GM10266 (cell line): ENCODE results near the gene TMEM240.

Source experiments
- DNase-seq: peaks from one replicate; pipeline ENCODE4 v3.0.0; 2012; ENCODE audit errors: extremely low spot score
- TF ChIP-seq, protein P1 (sequence below): IDR thresholded peaks from 2 replicates; pipeline ENCODE4 v1.5.1; 2012; ENCODE audit warnings: mild to moderate bottlenecking, low read depth; ENCODE audit not compliant: control insufficient read depth, insufficient read depth; ENCODE audit errors: missing control alignments

Gene TMEM240

DNA sequence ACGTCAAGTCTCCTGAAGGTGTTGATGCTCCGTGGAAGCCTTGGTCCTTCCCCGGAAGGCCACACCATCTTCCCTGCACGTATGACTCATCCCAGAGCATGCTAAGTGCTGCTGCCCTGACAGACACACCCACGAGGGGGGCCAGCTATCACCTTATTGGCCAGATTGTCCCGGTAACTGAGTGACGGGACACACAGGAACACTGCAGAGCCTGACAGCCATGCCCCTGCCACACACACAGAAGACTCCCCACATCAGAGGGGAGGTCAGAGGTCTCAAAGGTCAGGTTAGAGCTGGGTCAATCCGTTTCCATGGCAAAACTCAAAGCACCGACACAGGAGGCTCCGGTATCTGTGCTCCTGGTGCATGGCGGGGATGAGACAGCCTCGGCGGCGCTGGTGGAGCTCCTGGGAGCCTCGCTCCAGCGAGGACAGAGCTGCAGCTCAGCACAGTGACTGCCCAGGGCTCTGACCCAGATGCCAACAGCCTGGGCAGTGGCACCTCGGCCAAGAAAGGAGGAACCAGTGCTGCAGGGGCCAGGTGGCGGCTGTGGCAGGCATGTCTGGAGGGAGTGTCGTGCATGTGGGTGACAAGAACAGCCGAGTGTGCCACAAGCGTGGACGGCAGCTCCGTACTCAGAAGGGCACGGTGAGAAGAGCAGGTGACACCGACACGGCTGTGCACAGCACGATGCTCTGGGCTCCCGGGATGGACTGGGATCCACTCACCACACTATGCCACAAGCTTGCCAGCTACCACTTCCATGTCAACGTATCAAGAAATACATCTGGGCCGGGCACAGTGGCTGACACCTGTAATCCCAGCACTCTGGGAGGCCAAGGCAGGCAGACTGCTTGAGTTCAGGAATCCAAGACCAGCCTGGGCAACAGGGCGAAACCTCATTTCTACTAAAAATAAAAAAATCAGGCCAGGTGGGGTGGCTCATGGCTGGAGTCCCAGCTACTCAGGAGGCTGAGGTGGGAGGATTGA is 14.8 kb upstream of the TMEM240 start:
- TF ChIP-seq, protein P1, sequence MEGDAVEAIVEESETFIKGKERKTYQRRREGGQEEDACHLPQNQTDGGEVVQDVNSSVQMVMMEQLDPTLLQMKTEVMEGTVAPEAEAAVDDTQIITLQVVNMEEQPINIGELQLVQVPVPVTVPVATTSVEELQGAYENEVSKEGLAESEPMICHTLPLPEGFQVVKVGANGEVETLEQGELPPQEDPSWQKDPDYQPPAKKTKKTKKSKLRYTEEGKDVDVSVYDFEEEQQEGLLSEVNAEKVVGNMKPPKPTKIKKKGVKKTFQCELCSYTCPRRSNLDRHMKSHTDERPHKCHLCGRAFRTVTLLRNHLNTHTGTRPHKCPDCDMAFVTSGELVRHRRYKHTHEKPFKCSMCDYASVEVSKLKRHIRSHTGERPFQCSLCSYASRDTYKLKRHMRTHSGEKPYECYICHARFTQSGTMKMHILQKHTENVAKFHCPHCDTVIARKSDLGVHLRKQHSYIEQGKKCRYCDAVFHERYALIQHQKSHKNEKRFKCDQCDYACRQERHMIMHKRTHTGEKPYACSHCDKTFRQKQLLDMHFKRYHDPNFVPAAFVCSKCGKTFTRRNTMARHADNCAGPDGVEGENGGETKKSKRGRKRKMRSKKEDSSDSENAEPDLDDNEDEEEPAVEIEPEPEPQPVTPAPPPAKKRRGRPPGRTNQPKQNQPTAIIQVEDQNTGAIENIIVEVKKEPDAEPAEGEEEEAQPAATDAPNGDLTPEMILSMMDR = no peak
- no peak for DNase-seq

DNA sequence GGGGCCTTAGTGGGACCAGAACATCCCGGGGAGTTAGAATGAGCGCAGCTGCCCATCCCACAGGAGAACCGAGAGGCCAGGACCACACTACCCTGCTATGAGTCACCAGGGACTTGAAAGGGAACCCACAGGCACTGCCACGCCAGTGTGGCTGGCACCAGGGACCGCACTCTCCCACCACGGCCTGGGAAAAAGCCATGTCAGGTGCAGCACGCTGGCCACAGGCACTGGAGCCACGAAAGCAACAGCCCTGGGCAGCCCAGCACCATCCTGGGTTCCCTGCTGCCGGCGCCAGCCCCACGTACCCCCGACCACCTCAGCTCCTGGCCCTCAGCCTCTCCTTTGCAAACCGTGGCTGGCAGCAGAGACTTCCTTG is 14.1 kb upstream of the TMEM240 start:
- TF ChIP-seq, protein P1 = no peak
- no peak for DNase-seq

DNA sequence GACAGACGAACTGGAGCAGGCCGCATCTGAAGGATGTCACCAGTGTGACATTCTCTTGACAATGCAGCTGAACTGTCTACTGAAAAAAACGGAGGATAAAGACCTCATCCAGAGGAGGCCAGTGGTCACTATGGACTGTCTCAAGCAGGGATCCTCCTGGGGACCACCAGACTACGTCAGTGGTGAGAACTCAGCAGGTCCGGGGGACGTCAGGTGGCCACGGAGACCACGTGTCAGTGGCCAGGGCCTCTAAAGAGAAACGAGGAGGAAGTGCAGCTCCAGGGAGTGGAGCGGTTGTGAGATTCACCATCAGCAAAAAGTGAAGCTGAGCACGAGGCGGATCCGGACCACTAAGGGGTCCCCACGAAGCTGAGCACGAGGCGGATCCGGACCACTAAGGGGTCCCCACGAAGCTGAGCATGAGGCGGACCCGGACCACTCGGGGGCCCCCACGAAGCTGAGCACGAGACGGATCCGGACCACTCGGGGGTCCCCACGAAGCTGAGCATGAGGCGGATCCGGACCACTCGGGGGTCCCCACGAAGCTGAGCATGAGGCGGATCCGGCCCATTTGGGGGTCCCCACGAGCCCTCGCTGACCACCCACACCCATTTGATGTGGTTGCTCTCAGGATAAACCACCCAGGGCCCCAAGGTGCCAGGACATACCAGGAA is 13.5 kb upstream of the TMEM240 start:
- TF ChIP-seq, protein P1 = no peak
- no peak for DNase-seq

DNA sequence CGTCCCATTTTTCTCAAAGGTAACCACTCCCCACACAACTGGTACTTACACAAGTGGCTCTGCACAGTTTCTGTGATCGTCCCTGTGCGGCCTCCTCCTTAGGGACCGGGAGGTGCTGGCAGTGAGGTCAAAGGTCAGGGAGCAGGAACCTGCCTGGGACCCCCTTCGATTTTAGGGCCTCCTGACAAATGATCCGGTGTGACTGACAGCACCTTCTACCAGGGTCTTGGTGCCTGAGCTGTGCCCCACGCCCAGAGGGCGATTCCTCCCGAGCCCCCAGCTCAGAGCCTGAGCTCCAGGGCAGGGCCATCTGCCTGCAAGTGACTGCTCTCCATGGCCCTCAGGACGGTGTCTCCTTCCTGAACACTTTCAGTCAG is 11.8 kb upstream of the TMEM240 start:
- TF ChIP-seq, protein P1 = no peak
- no peak for DNase-seq

DNA sequence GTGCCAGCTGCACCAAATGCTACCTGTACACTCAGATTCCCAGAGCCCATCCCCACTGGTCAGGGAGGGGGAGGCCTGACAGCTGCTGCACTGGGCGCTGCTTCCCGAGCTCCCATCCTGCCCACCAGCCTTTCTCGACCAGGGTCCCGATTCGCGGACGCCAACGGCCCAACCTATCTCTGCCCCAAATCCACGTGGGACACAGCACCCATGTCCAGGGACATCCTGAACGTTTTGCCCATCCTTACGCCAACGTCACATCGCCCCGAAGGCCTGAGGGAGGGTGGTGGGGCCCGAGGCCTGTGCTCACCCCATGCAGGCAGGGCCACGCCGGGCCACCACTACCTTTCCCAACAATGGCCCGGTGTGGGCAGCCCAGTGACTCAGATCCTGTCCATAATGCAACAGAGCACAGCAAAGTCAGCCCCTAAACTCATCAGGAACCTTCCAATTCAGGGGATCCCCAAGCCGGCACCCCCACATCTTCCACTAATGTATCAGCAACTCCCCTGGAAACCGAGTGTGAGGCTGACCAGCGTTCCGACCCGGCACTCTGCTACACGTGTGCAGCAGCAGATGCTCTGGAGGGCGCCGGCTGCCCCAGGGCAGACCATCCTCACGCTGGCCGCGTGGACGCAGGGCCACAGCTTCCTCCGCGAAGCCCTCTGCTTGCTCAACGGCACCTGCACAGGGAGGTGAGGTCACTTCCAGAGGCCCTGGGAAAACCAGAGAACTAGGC is 11.3 kb upstream of the TMEM240 start:
- TF ChIP-seq, protein P1 = no peak
- no peak for DNase-seq

DNA sequence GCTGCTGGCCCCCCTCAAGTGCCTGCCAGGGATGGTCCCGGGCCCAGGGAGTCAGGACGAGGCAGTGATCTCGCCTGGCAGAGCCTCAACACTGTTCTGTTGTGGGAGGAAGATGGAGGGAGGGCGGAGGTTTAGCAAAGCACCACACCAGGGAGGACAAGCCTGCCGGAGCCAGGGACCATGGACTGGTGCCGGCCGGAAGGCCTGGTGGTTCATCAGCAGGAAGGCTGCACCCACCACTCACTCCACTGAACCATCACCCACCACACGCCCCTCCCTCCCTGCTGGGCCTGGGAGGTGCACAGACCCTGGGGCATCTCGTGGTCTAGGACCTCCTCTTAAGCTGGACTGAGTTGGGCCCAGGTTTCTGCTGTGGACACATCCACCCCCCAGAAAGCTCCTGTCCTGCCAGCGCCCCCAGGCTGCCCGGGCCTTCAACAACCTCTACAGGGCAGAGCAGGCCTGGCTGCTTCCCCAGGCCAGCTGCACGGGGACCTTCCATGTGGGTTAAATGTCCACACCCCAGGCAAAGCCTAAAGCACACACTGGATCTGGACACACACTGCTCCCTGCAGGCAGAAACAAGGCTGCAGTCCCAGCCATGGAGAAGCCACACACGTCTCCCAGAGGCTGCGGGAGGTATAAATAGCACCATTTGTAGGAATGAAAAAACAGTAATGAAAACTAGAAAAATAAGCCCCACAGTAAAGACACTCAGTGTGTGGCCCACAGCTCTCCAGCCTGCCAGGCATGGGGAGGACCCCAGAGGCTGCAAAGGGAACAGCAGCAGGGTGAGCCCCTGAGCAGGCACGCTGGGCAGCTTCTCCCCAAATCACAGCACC is 10.4 kb upstream of the TMEM240 start:
- no peak for DNase-seq
- TF ChIP-seq, protein P1 = no peak
